BJ (cell line): ENCODE measurements around the gene FOXP2. TPM values are rescaled to one million over a fixed set of nuclear protein-coding genes. Genes with fewer than 3 reads are reported as not detected.

Experiments
- CTCF ChIA-PET: fragments of 350-600 bp; formaldehyde crosslinking; extraction: SDS; loops from one replicate; lab custom pipeline; 2021; ENCODE audit warnings: antibody characterized with exemption, inconsistent platforms; lab: Yijun Ruan, JAX
- POLR2A ChIA-PET: fragments of 300-600 bp; sonication (Branson Sonifier 250); formaldehyde crosslinking; extraction: SDS; loops from one replicate; lab custom pipeline; 2021; ENCODE audit warnings: antibody characterized with exemption; lab: Charles Lee
- DNase-seq: peaks from one replicate; pipeline ENCODE4 v3.0.0-alpha.2; 2011; ENCODE audit warnings: low read depth
- H3K27me3 ChIP-seq: 2 replicates; pipeline ENCODE4 v1.6.0; 2011; ENCODE audit warnings: low read length; ENCODE audit not compliant: control insufficient read depth, insufficient read depth
- H3K36me3 ChIP-seq: 2 replicates; pipeline ENCODE4 v1.5.1; 2011; ENCODE audit warnings: low read length; ENCODE audit not compliant: control insufficient read depth, insufficient read depth
- H3K4me3 ChIP-seq: 2 replicates; pipeline ENCODE4 v1.5.1; 2011; ENCODE audit warnings: low read depth, mild to moderate bottlenecking, control low read depth, low read length
- CTCF ChIP-seq: IDR thresholded peaks from 2 replicates; pipeline ENCODE4 v1.5.1; 2011; ENCODE audit warnings: low read depth, mild to moderate bottlenecking, control low read depth, inconsistent platforms, low read length, moderate library complexity; ENCODE audit not compliant: insufficient read depth
- polyA plus RNA-seq: library from polyadenylated mRNA; depleted of rRNA; stranded (reverse); fragments of >200 nt; gene quantifications from 2 replicates; pipeline ENCODE4 v1.2.3, GENCODE V29; 2011

FOXP2 gene
- polyA plus RNA-seq, 1 experiment: 0.66 TPM

- no peak for DNase-seq
- POLR2A ChIA-PET: no interaction called here
These were observed 215.1 kb downstream of the FOXP2 start for GRCh38 chr7:114629762-114630161.

GRCh38 chr7:114630201-114630990 lies 215.8 kb downstream of the FOXP2 start:
- H3K4me3 ChIP-seq: no peak overlapping the region
- ChIA-PET CTCF (no interaction called here), POLR2A (no interaction called here)
- TF ChIP-seq CTCF: no peak
- H3K27me3 ChIP-seq: no peaks in the 10 kb centered on the region
- no peaks in the 10 kb centered on the region for H3K36me3 ChIP-seq
- no peak for DNase-seq

More at GRCh38 chr7:114629762-114630161, 215.1 kb downstream of the FOXP2 start:
- TF ChIP-seq CTCF: no peak
- CTCF ChIA-PET: no interaction called here
- no peaks in the 10 kb centered on the region for H3K27me3 ChIP-seq
- no peaks in the 10 kb centered on the region for H3K36me3 ChIP-seq
- H3K4me3 ChIP-seq: no peak overlapping the region

GRCh38 chr7:114631249-114631822 lies 216.7 kb downstream of the FOXP2 start:
- POLR2A ChIA-PET: no interaction called here
- CTCF ChIA-PET: no interaction called here
- no peaks in the 10 kb centered on the region for H3K36me3 ChIP-seq
- no peak for TF ChIP-seq CTCF
- no peak for DNase-seq
- no peak overlapping the region for H3K4me3 ChIP-seq
- H3K27me3 ChIP-seq: no peaks in the 10 kb centered on the region

GRCh38 chr7:114639451-114639850 lies 224.8 kb downstream of the FOXP2 start:
- H3K36me3 ChIP-seq: no peaks in the 10 kb centered on the region
- POLR2A ChIA-PET: no interaction called here
- no peaks in the 10 kb centered on the region for H3K27me3 ChIP-seq
- CTCF ChIA-PET: no interaction called here
- DNase-seq: no peak
- H3K4me3 ChIP-seq: no peak overlapping the region
- no peak for TF ChIP-seq CTCF

GRCh38 chr7:114644455-114644854 lies 229.8 kb downstream of the FOXP2 start:
- H3K4me3 ChIP-seq: no peak overlapping the region

More at GRCh38 chr7:114644455-114644854, 229.8 kb downstream of the FOXP2 start:
- TF ChIP-seq CTCF: no peak
- CTCF ChIA-PET: no interaction called here
- POLR2A ChIA-PET: no interaction called here
- DNase-seq: no peak
- Histone ChIP-seq H3K27me3 (no peaks in the 10 kb centered on the region), H3K36me3 (no peaks in the 10 kb centered on the region)
